ENCODE measurements around the gene KANSL1. TPM values are rescaled to one million over a fixed set of nuclear protein-coding genes. Genes with fewer than 3 reads are reported as not detected.

The KANSL1 gene
- polyA plus RNA-seq, 1 donor, result 38.7 TPM

GRCh38 chr17:45983614-45984310, 209.5 kb downstream of the KANSL1 start:
- no peak for DNase-seq (ENCODE audit: low read depth)

DNA sequence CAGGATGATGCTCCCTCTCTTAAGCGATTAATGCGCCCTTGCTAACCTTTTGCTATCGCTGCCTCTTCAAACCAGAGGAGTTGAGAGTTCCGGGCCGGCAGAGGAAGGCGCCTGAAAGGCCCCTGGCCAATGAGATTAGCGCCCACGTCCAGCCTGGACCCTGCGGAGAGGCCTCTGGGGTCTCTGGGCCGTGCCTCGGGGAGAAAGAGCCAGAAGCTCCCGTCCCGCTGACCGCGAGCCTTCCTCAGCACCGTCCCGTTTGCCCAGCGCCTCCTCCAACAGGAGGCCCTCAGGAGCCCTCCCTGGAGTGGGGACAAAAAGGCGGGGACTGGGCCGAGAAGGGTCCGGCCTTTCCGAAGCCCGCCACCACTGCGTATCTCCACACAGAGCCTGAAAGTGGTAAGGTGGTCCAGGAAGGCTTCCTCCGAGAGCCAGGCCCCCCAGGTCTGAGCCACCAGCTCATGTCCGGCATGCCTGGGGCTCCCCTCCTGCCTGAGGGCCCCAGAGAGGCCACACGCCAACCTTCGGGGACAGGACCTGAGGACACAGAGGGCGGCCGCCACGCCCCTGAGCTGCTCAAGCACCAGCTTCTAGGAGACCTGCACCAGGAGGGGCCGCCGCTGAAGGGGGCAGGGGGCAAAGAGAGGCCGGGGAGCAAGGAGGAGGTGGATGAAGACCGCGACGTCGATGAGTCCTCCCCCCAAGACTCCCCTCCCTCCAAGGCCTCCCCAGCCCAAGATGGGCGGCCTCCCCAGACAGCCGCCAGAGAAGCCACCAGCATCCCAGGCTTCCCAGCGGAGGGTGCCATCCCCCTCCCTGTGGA, 210.2 kb downstream of the KANSL1 start:
- DNase-seq (ENCODE audit: low read depth), result no peak

DNA sequence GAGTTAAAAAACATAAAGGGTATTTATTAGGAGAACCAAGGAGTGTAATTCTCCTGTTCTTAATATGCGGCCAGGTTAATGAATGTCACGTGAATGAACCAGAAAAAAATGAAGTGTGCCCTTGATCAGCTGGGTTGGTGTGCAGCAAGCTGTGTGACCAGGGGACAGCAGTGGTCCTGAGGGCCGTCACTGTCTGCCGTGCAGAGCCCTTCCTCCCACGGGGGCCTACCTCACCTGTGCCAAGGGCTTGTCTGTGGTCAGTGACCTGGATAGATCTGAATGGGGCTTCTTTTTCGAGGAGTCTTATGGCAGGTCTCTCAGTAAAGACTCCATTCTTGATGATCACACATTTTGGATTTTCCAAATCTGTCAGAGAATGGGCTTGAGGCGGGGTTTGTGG, 211.9 kb downstream of the KANSL1 start:
- no peak for DNase-seq (ENCODE audit: low read depth)

- no peak for DNase-seq (ENCODE audit: low read depth)
Observed at GRCh38 chr17:45980855-45981254, 212.4 kb downstream of the KANSL1 start.

Other genes starting within 250 kb of the KANSL1 start
- gene STH, start 194.2 kb downstream of the KANSL1 start, polyA plus RNA-seq (ENCODE audit: insufficient read length), result not detected
- gene LRRC37A, start 101.7 kb upstream of the KANSL1 start, polyA plus RNA-seq (ENCODE audit: insufficient read length), result 3.0 TPM
- gene ARL17B, start 168.3 kb upstream of the KANSL1 start, polyA plus RNA-seq (ENCODE audit: insufficient read length), result 9.6 TPM